NOMO-1 treated with DMSO at 0.1 percent for 48 hours (cell line): ENCODE data around the gene CRPPA.
A peak's percentile ranks its signal among the peaks of the same experiment; 100 is the strongest.

ENCODE experiments used
- DNase-seq: peaks from one replicate; lab custom pipeline; 2025; ENCODE audit not compliant: unreplicated experiment; lab: John Stamatoyannopoulos, UW

CRPPA gene

DNA sequence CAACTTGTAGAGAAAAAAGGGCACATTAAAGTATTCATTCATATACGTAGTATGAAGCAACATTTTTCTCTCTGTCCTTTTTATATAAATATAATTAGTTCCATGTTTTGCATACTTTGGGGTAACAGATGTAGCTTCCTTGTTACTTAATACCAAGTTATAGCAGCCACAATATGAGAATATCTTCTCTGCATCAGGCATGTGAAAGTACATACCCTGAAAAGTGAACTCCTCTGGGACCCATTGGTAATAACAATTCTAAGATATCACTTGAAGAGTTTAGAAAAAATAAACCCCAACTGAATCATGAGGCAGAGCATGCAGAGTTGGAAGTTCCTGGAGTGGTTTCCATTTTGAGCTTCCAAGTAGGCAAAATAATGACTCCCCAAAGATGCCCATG is 2.4 kb upstream of the CRPPA start:
- DNase-seq, result no peak

DNA sequence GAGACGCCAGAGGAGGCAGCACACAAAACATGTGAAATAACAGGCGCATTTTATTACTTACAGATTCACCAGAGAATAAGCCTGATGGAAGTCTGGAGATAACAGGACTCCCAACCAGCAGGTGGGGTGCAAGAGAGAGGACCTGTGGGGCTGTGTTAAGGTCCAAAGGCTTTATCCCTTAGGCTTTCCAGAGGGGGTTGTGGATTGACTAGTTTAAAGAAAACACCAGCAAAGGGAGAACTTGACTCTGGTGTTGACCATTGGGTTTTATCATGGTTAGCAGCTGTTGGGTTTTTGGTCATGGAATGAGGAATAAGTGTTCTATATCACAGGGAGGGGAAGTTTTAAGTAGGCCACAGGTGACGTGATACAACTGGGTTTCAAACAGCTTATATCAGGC is 1.6 kb upstream of the CRPPA start:
- DNase-seq, result no peak

- peak; percentile 58 for DNase-seq
Measured at GRCh38 chr7:16422103-16422435, 731 bp upstream of the CRPPA start.

DNA sequence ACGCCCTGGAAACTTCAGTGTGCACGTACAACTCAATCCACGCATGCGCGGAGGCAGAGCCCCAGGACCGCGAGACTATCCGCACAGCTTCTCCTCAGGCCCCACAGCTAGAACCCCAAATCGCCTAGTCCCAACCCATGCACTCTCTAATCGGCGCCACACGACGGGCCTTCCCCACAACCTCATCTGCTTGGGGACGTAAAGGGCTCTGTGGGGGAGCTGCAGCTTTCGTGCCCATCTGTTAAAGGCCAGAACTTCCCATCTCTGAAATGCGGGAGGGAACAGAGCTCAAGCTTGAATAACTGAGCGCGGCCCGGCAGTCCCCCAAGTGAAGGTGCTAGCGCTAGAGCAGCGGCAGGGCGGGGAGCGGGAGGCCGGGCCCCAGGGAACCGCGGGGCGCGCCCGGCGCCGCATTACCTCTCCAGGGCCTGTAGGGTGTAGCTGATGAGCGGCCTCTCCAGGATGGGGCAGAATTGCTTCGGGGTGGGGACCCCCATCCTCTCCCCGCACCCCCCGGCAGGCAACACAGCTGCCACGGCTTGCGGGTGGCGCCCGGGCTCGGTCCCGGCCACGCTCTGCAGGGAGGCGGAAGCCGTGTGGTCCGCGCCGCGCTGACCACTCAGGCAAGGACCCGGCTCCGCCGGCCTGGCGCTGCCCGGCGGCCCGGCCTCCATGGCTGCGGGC is 547 bp downstream of the CRPPA start:
- peak; percentile 80 for DNase-seq

- no peak for DNase-seq
Measured at GRCh38 chr7:16420329-16420648, 1.0 kb downstream of the CRPPA start.

- no peak for DNase-seq
Measured at GRCh38 chr7:16419859-16420258, 1.5 kb downstream of the CRPPA start.

GRCh38 chr7:16419126-16419525 is 2.2 kb downstream of the CRPPA start:
- no peak for DNase-seq

DNA sequence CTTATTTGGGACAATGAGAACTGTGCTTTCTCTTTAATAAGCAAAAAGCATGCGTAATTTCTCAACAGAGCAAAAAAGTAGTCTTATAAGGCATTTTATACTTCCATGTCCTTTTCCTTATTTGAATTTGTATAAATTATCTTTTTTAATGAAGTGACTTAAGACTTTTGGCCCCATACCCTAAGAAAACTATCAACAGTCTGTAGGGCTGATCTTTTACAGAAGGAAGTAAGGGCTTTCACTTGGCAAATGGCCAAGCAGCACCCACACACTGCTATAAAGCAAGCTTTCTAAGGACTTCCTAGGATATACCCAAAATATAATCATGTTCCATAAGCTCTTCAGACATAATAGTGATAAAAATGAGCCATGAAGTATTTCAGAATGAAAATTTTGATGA is 3.4 kb downstream of the CRPPA start:
- no peak for DNase-seq

DNA sequence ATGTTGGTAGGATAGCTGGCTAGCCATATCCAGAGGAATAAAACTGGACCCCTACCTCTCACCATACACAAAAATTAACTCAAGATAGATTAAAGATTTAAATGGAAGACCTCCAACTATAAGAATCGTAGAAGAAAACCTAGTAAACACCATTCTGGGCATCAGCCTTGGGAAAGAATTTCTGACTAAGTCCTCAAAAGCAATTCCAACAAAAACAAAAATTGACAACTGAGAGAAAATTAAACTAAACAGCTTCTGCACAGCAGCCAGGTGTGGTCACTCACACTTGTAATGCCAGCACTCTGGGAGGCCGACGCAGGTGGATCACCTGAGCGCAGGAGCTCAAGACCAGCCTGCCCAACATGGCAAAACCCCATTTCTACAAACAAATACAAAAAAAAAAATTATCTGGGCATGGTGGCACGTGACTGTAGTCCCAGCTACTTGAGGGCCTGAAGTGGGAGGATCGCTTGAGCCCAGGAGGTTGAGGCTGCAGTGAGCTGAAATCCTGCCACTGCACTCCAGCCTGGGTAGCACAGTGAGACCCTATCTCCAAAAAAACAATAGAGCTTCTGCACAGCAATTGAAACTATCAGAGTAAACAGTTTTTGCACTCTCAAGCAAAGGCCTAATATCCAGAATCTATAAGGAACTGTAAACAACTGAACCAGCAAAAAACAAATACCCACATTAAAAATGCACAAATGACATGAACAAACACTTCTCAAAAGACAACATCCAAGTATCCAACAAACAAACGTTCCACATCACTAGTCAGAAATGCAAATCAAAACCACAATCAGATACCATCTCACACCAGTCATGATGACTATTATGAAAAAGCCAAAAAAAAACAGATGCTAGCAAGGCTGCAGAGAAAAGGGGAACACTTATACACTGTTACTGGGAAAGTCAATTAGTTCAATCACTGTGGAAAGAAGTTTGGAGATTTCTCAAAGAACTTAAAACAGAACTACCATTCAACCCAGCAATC is 4.8 kb downstream of the CRPPA start:
- DNase-seq, result no peak

- DNase-seq, result no peak
Measured at GRCh38 chr7:16412274-16413254, 8.8 kb downstream of the CRPPA start.

DNA sequence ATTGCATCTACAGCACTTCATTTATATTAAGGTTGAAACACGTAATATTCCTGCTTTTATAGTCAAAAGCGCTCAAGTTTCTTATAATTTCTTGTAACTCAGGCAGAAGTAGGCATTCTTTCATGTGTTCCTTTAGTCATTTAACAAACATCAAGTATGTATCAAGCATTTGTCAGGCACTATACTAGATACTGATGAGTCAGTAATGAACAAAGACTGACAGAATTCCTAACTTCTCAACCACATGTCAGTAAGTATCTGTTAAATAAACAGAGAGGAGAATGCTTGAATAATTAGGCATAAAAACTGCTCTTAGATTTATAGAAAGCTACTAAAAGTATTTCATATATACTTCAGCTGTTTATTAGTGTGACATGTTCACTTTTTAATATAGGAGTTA is 9.9 kb downstream of the CRPPA start:
- no peak for DNase-seq

DNA sequence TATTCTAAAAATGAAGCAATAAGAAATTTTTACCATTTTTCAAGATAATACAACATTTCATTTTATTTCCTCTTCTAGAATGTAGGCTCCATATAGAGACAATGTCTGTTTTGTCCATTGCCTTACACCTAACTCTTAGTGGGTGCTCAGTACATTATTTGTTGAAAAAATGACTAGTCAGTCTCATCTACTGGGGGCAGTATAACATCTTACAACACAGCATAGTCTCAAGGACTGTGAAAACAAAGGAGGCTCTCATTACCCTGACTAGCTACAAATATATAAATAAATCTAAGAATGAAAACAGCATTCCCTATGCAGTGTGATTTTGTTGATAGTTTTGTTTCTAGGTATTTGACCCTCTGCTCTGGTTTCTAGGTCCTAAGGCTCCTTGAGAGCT is 11.6 kb downstream of the CRPPA start:
- no peak for DNase-seq

- DNase-seq, result peak; percentile 94
Measured at GRCh38 chr7:16404636-16405035, 16.7 kb downstream of the CRPPA start.

DNA sequence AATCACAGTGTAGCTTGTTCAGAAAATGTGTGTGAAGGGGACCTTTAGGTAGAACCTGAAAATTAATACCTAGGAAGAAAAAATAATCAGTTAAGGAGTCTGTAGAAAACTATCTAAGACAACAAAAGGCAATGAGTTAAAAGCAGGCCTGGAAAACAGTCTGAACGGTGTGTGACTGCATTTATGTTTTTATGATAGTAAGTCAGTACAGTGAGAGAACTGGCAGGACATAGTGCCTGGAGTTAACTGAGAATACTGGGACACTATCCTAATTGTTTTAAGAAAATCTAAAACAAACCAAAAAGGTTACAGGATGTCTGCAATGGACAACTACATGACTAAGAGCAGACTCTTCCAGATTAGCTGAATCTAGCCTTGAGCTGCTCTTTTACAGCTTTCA is 17.9 kb downstream of the CRPPA start:
- DNase-seq, result no peak

- DNase-seq, result no peak
Measured at GRCh38 chr7:16402940-16403339, 18.4 kb downstream of the CRPPA start.

GRCh38 chr7:16402091-16402490 is 19.2 kb downstream of the CRPPA start:
- no peak for DNase-seq

GRCh38 chr7:16400893-16401275 is 20.5 kb downstream of the CRPPA start:
- DNase-seq, result no peak

DNA sequence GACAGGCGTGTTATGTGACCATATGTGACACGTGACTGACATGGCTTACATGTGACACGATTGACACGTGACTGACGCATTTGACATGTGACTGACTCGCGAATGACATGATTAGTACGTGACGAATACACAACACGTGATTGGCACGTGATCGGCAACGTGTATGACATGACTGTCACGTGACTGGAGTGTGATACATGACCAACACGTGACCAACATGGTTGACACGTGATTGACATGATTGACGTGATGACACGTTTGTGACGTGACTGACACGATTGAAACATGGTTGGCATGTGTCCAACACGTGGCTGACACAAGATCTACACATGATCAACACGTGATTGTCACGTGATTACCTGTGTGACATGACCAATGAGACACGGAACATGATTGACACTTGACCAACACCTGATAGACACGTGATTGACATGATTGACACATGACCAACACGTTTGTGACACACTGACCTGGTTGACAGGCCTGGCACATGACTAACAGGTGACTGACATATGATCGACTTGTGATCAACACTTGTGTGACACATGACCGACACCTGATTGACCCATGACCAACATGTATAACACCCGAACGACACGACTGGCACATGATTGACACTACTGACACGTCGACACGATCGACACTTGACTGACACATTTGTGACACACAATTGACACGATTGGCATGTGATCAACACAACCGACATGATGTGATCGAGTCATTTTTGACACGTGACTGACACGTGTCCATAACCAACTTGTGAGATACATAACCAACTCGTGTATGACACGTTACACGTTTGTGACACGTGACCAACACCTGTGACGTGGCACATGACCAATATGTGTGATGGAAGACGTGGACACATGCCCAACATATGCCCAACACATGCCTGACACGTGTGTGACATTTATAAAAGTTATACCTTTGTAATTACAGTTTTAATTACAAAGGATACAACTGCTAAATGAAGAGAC is 21.1 kb downstream of the CRPPA start:
- DNase-seq, result no peak

- DNase-seq, result no peak
Measured at GRCh38 chr7:16399265-16399831, 22.0 kb downstream of the CRPPA start.
